ENCODE data around the gene PIK3C2G.

The PIK3C2G gene

DNA sequence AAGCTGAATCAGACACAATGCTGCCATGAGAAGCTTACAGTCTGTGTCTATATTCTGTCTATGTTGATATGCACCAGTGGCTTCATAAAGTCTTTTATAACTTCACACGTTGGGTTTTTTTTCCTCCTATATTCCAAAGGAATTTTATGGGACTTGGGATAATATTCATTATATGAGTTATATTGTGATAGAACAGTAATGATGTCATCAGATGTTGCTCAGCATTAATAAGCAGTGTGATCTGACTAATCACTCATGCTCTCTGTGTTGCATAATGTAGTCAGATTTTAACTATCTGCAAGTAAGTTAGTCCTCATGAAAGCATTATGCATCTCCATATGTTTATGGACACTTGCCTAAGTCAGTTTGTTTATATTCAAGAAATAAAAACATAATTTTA, 316.9 kb downstream of the PIK3C2G start:
- no peak for DNase-seq

- DNase-seq, result no peak
Observed at GRCh38 chr12:18580291-18580690, 319.0 kb downstream of the PIK3C2G start.

DNA sequence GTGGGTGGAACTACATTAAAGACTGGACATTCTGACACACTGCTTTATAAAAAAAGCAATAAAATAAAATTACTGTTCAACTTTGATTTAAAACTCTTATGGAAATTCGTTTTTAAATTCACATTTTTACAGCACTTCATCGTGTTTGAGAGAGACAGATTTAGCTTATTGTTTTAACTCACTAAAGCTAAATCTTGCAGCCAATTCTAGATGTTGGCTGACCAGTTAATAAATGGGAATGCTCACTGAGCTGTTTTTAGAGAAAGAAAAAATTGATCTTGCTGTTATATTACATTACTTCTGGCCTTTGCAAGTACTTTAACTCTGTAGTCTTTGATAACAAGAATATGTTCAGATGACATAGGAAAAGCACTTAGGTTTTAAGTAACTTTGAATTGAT, 319.4 kb downstream of the PIK3C2G start:
- no peak for DNase-seq

- no peak for DNase-seq
Observed at GRCh38 chr12:18581232-18581962, 320.1 kb downstream of the PIK3C2G start.

DNA sequence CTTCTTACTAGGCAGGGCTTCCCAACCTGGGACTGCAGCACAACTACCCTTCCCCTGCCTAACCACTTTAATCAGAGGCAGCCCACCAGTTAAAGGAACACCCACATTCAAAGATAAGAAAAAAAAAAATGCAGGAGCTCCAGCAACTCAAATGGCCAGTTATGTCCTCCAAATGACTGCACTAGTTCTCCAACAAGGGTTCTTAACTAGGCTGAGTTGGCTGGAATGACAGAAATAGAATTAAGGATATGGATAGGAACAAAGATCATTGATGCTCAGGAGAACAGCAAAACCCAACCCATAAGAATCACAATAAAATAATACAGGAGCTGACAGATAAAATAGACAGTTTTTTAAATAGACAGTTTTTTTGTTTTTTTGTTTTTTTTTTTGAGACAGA, 322.3 kb downstream of the PIK3C2G start:
- no peak for DNase-seq

GRCh38 chr12:18586581-18586980, 325.3 kb downstream of the PIK3C2G start:
- no peak for DNase-seq

DNA sequence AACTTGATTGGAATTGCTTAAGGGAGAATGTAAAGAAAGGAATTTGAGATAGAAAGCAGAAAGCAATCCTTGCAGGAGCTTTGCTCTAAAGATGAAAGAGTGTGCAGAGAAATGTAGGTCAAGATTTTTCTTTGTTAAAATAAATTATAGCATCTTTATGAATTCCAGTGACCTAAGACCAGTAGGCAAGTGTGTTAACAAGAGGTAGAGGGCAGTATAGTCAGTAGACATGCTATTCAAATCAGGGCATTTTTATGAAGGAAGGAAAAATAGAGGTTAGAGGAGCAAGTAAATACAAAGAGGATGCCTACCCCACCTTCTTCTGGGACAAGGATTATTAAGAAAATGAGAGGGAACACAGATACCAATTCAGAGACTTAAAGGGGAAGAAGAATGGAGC, 328.0 kb downstream of the PIK3C2G start:
- no peak for DNase-seq

DNA sequence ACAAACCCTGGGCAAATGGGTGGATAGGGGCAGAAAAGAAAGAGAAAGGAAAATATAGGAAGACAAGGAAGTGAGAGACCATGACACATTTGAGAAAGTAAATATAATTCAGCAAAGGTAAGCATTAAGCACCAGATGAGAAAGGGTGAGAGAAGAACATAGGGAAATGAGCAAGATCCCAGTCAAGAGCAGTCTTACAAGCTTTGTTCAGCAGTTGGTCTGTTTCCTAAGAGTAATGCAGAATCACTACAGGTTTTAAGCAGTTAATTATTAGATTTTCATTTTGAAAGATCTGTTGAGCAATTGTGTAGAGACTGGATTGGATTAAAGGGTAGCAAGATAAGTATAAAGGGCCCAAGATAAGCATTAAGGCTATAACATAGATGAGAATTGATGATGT, 330.2 kb downstream of the PIK3C2G start:
- no peak for DNase-seq

GRCh38 chr12:18595412-18595811, 334.1 kb downstream of the PIK3C2G start:
- no peak for DNase-seq

GRCh38 chr12:18601962-18602361, 340.6 kb downstream of the PIK3C2G start:
- DNase-seq, result no peak

DNA sequence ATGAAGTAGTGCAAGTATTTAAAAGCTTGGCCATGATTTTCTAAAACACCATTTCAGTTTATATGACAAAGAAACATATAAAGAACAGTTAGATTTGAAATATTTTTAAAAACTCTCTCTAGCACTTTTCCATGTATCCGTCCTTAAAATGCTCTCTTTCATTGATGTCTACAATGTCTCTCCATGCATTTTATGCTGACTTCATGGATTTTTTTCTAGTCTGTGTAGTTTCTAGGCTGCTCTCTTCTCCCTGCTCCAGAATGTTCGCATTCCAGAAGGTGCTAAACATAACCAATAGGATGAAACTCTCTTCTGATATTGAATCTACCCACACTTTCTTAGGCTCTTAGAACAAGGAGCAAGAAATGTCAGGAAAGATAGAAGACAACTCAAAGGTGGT, 351.7 kb downstream of the PIK3C2G start:
- DNase-seq, result no peak

DNA sequence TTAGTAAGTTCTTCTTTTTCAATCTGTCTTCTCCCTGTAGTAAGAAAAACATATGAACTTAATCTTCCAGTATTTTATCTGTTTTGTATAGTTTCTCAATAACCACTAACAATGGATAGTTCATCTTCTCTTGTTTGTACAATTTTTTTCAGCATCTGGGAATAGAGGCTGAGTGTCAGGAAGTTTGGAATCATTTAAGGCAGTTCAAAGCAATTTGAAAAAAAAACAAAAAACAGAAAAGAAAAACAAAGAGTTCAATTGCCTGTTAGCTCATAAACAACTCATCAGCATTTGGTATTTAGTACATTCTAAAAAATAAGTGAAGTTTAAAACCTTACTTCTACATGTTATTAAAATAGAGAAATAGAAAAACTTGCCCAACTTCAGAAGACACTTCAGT, 359.7 kb downstream of the PIK3C2G start:
- no peak for DNase-seq

GRCh38 chr12:18629445-18629844, 368.1 kb downstream of the PIK3C2G start:
- no peak for DNase-seq

GRCh38 chr12:18629916-18630315, 368.6 kb downstream of the PIK3C2G start:
- DNase-seq, result no peak

DNA sequence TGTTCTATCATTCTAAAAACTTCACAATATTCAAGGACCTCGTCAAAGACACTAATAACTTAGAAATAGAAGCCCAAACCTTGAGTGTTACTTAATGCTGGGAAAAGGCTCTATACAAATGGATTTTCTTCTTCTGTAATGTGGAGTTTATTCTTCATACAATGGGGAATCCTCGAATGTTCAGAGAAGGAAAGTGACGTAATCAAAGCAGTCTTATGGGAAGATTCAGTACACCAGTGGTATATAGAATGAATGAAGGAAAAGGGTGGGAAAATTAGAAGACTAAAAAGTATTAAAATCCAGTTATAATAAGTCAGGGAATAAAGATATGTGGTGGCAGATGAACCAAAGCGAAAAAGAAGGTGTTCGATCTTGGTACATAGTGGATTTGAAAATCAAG, 370.0 kb downstream of the PIK3C2G start:
- DNase-seq, result no peak

- DNase-seq, result no peak
Observed at GRCh38 chr12:18632848-18633247, 371.5 kb downstream of the PIK3C2G start.

- no peak for DNase-seq
Observed at GRCh38 chr12:18634382-18634781, 373.1 kb downstream of the PIK3C2G start.

GRCh38 chr12:18640321-18640955, 379.1 kb downstream of the PIK3C2G start:
- no peak for DNase-seq

- DNase-seq, result no peak
Observed at GRCh38 chr12:18643681-18644080, 382.4 kb downstream of the PIK3C2G start.

DNA sequence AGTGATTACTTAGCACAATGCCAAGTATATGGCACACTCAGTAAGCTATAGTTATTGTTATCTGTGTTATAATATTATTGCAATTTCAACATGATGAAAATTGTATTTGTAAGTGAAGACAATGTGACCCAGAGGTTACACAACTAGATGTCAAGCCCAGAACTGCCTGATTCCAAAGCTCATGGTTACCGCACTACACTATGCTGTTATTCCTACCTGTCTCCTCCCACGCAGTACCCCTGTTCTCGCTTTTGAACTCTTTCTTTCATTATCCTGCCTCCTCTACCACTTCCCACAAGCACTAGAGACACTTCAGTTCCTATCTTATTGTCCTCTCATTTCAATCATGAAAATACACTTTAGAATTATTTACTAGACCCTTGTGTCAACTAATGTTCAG, 383.2 kb downstream of the PIK3C2G start:
- no peak for DNase-seq

DNA sequence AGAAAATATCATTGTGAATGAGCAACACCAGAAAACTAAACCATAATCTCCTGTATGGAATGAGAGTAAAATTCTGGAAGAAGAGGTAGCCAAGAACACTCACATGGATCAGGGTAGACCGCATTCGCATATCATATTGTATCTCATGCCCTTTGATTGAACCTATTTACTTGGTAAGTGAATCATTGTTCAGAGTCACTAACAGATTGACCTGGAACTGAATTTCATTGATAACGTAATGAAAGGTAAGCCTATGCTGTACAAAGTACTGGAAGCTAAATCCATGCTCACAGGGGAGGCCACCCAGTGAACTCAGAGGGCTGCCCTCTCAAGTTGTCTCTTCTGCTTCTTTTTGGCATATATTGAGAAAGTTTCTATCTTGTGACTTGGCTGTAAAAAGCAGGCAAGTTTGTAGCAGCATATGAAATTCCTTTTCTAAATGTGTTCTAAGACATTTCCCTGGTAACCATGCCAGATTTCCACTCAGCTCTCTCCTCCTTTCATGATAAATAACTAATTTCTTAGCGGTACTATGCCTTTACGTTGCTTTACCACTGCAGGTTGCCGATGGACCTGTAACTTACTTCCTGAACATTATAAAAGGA, 385.1 kb downstream of the PIK3C2G start:
- DNase-seq, result no peak

- no peak for DNase-seq
Observed at GRCh38 chr12:18651525-18651924, 390.2 kb downstream of the PIK3C2G start.

DNA sequence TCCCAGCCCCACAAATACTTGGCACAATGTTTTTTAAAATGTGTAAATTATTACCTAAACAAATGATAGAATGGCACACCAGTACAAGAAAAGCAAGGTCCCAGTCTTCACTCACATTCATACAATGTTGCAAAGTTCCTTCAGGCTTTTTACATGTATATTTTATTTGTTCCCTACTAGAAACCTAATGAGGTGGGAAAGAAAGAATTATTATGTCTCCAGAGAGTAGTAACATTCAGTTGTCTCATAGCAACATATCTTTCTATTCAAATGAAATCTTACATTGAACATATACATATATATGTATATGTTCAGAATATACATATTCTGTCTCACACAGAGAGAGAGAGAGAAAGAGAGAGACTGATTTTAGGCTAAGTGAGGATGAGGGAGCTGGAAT, 391.3 kb downstream of the PIK3C2G start:
- no peak for DNase-seq

DNA sequence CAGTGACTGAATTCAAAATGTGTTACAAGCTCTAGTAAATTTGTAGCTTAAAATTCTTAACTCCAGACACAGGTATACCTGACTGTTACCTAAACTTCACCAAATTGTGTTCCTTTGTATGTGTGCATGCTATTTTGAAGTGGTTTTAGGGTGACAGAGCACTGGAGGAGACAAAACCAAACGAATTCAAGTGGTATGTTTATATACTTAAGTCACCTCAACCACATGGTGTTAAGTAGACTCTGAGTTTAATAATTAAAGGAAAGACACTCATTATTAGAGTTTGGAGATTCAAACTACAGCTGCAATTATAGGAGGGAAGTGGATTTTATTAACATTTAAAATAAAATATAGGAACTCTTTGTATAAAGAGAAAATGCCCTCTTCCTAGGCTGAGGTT, 392.1 kb downstream of the PIK3C2G start:
- DNase-seq, result no peak

DNA sequence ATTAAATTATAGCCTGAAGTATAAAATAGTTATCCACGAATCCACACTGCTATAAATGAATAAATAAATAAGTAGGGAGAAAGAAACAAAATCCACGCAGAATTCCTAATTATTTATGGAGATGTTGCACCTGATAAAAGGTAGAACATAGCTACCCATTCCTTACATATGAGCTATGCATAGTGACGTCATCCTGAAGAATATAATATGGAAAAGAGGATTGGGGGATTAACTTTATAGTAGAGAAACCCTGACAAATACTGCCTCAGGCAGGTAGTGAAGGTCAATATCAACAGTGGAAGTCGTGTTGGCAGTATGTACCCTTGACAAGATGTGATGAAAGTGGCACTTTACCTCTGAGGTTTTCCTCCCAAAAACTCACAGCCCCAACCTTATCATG, 394.0 kb downstream of the PIK3C2G start:
- no peak for DNase-seq
